ENCODE measurements around the gene TMED5.
"Not testable (repeated sequence)": the region's sequence is repeated elsewhere in the genome, so short reads cannot be mapped to it uniquely, and the experiment has no call there.

Gene TMED5

GRCh38 chr1:93172778-93173177 is 7.4 kb downstream of the TMED5 start:
- in situ Hi-C loops (cut with MboI; ENCODE audit: low sequenced_read_pairs, unreplicated experiment): no loop called here
- no peak for TF ChIP-seq CTCF (IDR thresholded peaks at IDR 0.05; ENCODE audit: borderline replicate concordance, control extremely low read depth, extremely low read depth, insufficient read depth, missing control alignments)
- DNase-seq (ENCODE audit: low spot score): no peak

GRCh38 chr1:93171549-93172034 is 8.6 kb downstream of the TMED5 start:
- no peak for TF ChIP-seq CTCF (IDR thresholded peaks at IDR 0.05; ENCODE audit: borderline replicate concordance, control extremely low read depth, extremely low read depth, insufficient read depth, missing control alignments)
- no peak for DNase-seq (ENCODE audit: low spot score)
- in situ Hi-C loops (cut with MboI; ENCODE audit: low sequenced_read_pairs, unreplicated experiment): no loop called here

- DNase-seq (ENCODE audit: low spot score); in situ Hi-C loops (cut with MboI; ENCODE audit: low sequenced_read_pairs, unreplicated experiment): not testable (repeated sequence)
Observed at GRCh38 chr1:93170141-93170678, 10.0 kb downstream of the TMED5 start.

GRCh38 chr1:93167006-93167405 is 13.2 kb downstream of the TMED5 start:
- TF ChIP-seq CTCF (IDR thresholded peaks at IDR 0.05; ENCODE audit: borderline replicate concordance, control extremely low read depth, extremely low read depth, insufficient read depth, missing control alignments): no peak
- no peak for DNase-seq (ENCODE audit: low spot score)
- in situ Hi-C loops (cut with MboI; ENCODE audit: low sequenced_read_pairs, unreplicated experiment): no loop called here

- DNase-seq (ENCODE audit: low spot score); in situ Hi-C loops (cut with MboI; ENCODE audit: low sequenced_read_pairs, unreplicated experiment): not testable (repeated sequence)
Observed at GRCh38 chr1:93165895-93166294, 14.3 kb downstream of the TMED5 start.

- in situ Hi-C loops (cut with MboI; ENCODE audit: low sequenced_read_pairs, unreplicated experiment): no loop called here
- DNase-seq (ENCODE audit: low spot score): no peak
- TF ChIP-seq CTCF (IDR thresholded peaks at IDR 0.05; ENCODE audit: borderline replicate concordance, control extremely low read depth, extremely low read depth, insufficient read depth, missing control alignments): no peak
Observed at GRCh38 chr1:93164816-93165215, 15.4 kb downstream of the TMED5 start.

GRCh38 chr1:93163314-93163713 is 16.9 kb downstream of the TMED5 start:
- in situ Hi-C loops (cut with MboI; ENCODE audit: low sequenced_read_pairs, unreplicated experiment); DNase-seq (ENCODE audit: low spot score): not testable (repeated sequence)

GRCh38 chr1:93159337-93159736 is 20.9 kb downstream of the TMED5 start:
- TF ChIP-seq CTCF (IDR thresholded peaks at IDR 0.05; ENCODE audit: borderline replicate concordance, control extremely low read depth, extremely low read depth, insufficient read depth, missing control alignments): no peak
- DNase-seq (ENCODE audit: low spot score): no peak
- in situ Hi-C loops (cut with MboI; ENCODE audit: low sequenced_read_pairs, unreplicated experiment): no loop called here
